Measurements from ENCODE around the gene KATNAL1. TPM values are rescaled to one million over a fixed set of nuclear protein-coding genes. Genes with fewer than 3 reads are reported as not detected.

Gene KATNAL1
- total RNA-seq, 3 donors from 2014 or later (not counting 1 experiment from before 2014, with no cell fraction given), result 15.0 to 22.8 (median 21.9) TPM

GRCh38 chr13:30156826-30157615 is 150.3 kb downstream of the KATNAL1 start:
- Mint-ChIP-seq H3K27me3 (ENCODE audit: low read depth in 2 of 2) (no peaks in the 10 kb centered on the region), H3K27ac (peak overlapping the region; percentile 95 to 97), H3K36me3 (no peaks in the 10 kb centered on the region), H3K4me1 (peaks cover 66 to 73% of the 10 kb centered on the region in 2 donors), H3K4me3 (no peak overlapping the region), H3K9me3 (no peaks in the 10 kb centered on the region)
- 84% methylated on average over 17 of the region's 17 CpGs for WGBS (ENCODE audit: insufficient coverage)
- no peaks in the 10 kb centered on the region for H3K27me3 ChIP-seq (ENCODE audit: control insufficient read depth, insufficient read depth, low read length)
- H3K4me3 ChIP-seq (ENCODE audit: low read length), result no peak overlapping the region
- intact Hi-C loops (cut with micrococcal nuclease), result no loop called here
- TF ChIP-seq CTCF (IDR thresholded peaks at IDR 0.05), result no peak
- peak overlapping the region; percentile 47 for H3K27ac ChIP-seq (ENCODE audit: low read length)
- ATAC-seq (peak; percentile 39 to 70 (median 53)), DNase-seq (peak in 1 of 2 donors; percentile 45)
- no peaks in the 10 kb centered on the region for H3K36me3 ChIP-seq (ENCODE audit: control insufficient read depth, insufficient read depth, low read length)
- peaks cover 73% of the 10 kb centered on the region for H3K4me1 ChIP-seq (ENCODE audit: control insufficient read depth, insufficient read depth, low read length)
- no peaks in the 10 kb centered on the region for H3K9me3 ChIP-seq (ENCODE audit: control insufficient read depth, insufficient read depth, low read length)

- no peaks in the 10 kb centered on the region for H3K9me3 ChIP-seq (ENCODE audit: control insufficient read depth, insufficient read depth, low read length)
- no peak for TF ChIP-seq CTCF (IDR thresholded peaks at IDR 0.05)
- H3K9me3 Mint-ChIP-seq, result no peaks in the 10 kb centered on the region
- peaks cover 74 to 81% of the 10 kb centered on the region in 2 donors for H3K4me1 Mint-ChIP-seq
- no peak overlapping the region for H3K4me3 Mint-ChIP-seq
- intact Hi-C loops (cut with micrococcal nuclease), result no loop called here
- ATAC-seq, result no peak
- H3K4me1 ChIP-seq (ENCODE audit: control insufficient read depth, insufficient read depth, low read length), result peaks cover 81% of the 10 kb centered on the region
- DNase-seq, result peak in 1 of 2 donors; percentile 14
- H3K27ac ChIP-seq (ENCODE audit: low read length), result peak overlapping the region; percentile 47
- H3K27ac Mint-ChIP-seq, result peak overlapping the region; percentile 95 to 97
- WGBS (ENCODE audit: insufficient coverage), result 62% methylated on average over 6 of the region's 6 CpGs
- no peak overlapping the region for H3K4me3 ChIP-seq (ENCODE audit: low read length)
- H3K27me3 Mint-ChIP-seq (ENCODE audit: low read depth in 2 of 2), result no peaks in the 10 kb centered on the region
- no peaks in the 10 kb centered on the region for H3K36me3 ChIP-seq (ENCODE audit: control insufficient read depth, insufficient read depth, low read length)
- no peaks in the 10 kb centered on the region for H3K27me3 ChIP-seq (ENCODE audit: control insufficient read depth, insufficient read depth, low read length)
- no peaks in the 10 kb centered on the region for H3K36me3 Mint-ChIP-seq
These were observed 151.1 kb downstream of the KATNAL1 start for GRCh38 chr13:30156270-30156669.

DNA sequence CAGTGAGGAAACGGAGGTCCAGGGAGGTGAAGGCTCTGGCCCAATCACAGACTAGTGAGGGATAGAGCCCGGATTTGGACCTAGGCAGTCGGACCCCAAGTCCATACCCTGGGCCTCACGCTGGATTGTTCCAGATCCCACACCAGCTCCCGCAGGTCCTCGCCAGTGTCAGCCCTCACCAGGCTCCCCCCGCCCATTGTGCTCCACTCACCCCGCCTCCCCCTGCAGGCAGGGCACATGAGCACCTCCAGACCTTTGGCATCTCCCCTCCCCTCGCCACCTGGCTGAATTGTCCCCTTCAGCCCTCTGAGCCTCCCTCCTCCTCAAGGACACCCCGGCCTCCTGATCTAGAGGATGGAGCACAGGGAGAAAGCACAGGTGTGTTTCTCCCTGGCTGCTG is 152.4 kb downstream of the KATNAL1 start:
- Mint-ChIP-seq H3K4me1 (peaks cover 87 to 94% of the 10 kb centered on the region in 2 donors), H3K27ac (peak overlapping the region; percentile 95 to 97), H3K27me3 (ENCODE audit: low read depth in 2 of 2) (no peaks in the 10 kb centered on the region), H3K36me3 (no peaks in the 10 kb centered on the region), H3K9me3 (no peaks in the 10 kb centered on the region), H3K4me3 (peak overlapping the region; percentile 80)
- ATAC-seq, result no peak
- no peak overlapping the region for H3K27ac ChIP-seq (ENCODE audit: low read length)
- no peaks in the 10 kb centered on the region for H3K9me3 ChIP-seq (ENCODE audit: control insufficient read depth, insufficient read depth, low read length)
- no peaks in the 10 kb centered on the region for H3K36me3 ChIP-seq (ENCODE audit: control insufficient read depth, insufficient read depth, low read length)
- intact Hi-C loops (cut with micrococcal nuclease), result no loop called here
- WGBS (ENCODE audit: insufficient coverage), result 97% methylated on average over 10 of the region's 10 CpGs
- no peak for DNase-seq
- H3K4me3 ChIP-seq (ENCODE audit: low read length), result no peak overlapping the region
- no peak for TF ChIP-seq CTCF (IDR thresholded peaks at IDR 0.05)
- no peaks in the 10 kb centered on the region for H3K27me3 ChIP-seq (ENCODE audit: control insufficient read depth, insufficient read depth, low read length)
- peaks cover 94% of the 10 kb centered on the region for H3K4me1 ChIP-seq (ENCODE audit: control insufficient read depth, insufficient read depth, low read length)

Data from natural killer cell (primary cell).